WTC11 (cell line): ENCODE measurements around the gene FRS2. TPM values are rescaled to one million over a fixed set of nuclear protein-coding genes. Genes with fewer than 3 reads are reported as not detected.

Experiments used
- CREB1 ChIP-seq: sonication (generic); formaldehyde crosslinking; IDR thresholded peaks from 2 replicates; pipeline ENCODE4 v1.8.0; 2023; ENCODE audit warnings: mild to moderate bottlenecking, missing genetic modification reagents
- ETV6 ChIP-seq: sonication (generic); formaldehyde crosslinking; IDR thresholded peaks from 2 replicates; pipeline ENCODE4 v1.8.1; 2022; ENCODE audit warnings: mild to moderate bottlenecking, missing genetic modification reagents
- FOXJ3 ChIP-seq: sonication (generic); formaldehyde crosslinking; IDR thresholded peaks from 2 replicates; pipeline ENCODE4 v1.9.0; 2021; ENCODE audit warnings: missing genetic modification reagents, mild to moderate bottlenecking, borderline replicate concordance
- GABPB1 ChIP-seq: sonication (generic); formaldehyde crosslinking; IDR thresholded peaks from 2 replicates; pipeline ENCODE4 v1.8.1; 2023; ENCODE audit warnings: mild to moderate bottlenecking, missing genetic modification reagents
- IRF2 ChIP-seq: sonication (generic); formaldehyde crosslinking; IDR thresholded peaks from 2 replicates; pipeline ENCODE4 v1.8.0; 2022; ENCODE audit warnings: low read depth, missing genetic modification reagents, borderline replicate concordance
- JUN ChIP-seq: sonication (generic); formaldehyde crosslinking; IDR thresholded peaks from 2 replicates; pipeline ENCODE4 v1.8.0; 2023; ENCODE audit warnings: mild to moderate bottlenecking, missing genetic modification reagents
- KAT7 ChIP-seq: sonication (generic); formaldehyde crosslinking; IDR thresholded peaks from 2 replicates; pipeline ENCODE4 v1.8.1; 2023; ENCODE audit warnings: missing genetic modification reagents, mild to moderate bottlenecking, borderline replicate concordance
- NFATC4 ChIP-seq: fragments of 250-450 bp; sonication (Bioruptor Pico); IDR thresholded peaks from 2 replicates; pipeline ENCODE4 v1.9.0; 2021; ENCODE audit warnings: mild to moderate bottlenecking
- SOX15 ChIP-seq: fragments of 250-450 bp; sonication (Bioruptor Pico); IDR thresholded peaks from 2 replicates; pipeline ENCODE4 v1.9.0; 2021; ENCODE audit warnings: mild to moderate bottlenecking
- ZBTB21 ChIP-seq: sonication (generic); formaldehyde crosslinking; IDR thresholded peaks from 2 replicates; pipeline ENCODE4 v1.8.1; 2023; ENCODE audit warnings: mild to moderate bottlenecking, missing genetic modification reagents, borderline replicate concordance
- ZNF121 ChIP-seq: sonication (generic); formaldehyde crosslinking; IDR thresholded peaks from 2 replicates; pipeline ENCODE4 v1.8.0; 2023; ENCODE audit warnings: missing genetic modification reagents
- ZNF219 ChIP-seq: sonication (generic); formaldehyde crosslinking; IDR thresholded peaks from 2 replicates; pipeline ENCODE4 v1.8.0; 2023; ENCODE audit warnings: missing genetic modification reagents, mild to moderate bottlenecking, borderline replicate concordance
- ZNF263 ChIP-seq: sonication (generic); formaldehyde crosslinking; IDR thresholded peaks from 2 replicates; pipeline ENCODE4 v1.8.1; 2022; ENCODE audit warnings: low read depth, mild to moderate bottlenecking, moderate library complexity, missing genetic modification reagents
- ZNF317 ChIP-seq: sonication (generic); formaldehyde crosslinking; IDR thresholded peaks from 2 replicates; pipeline ENCODE4 v1.8.1; 2023; ENCODE audit warnings: low read depth, mild to moderate bottlenecking, moderate library complexity, missing genetic modification reagents, borderline replicate concordance
- ZNF423 ChIP-seq: fragments of 250-450 bp; sonication (Bioruptor Pico); IDR thresholded peaks from 2 replicates; pipeline ENCODE4 v2.1.2; 2022; ENCODE audit warnings: mild to moderate bottlenecking, moderate library complexity
- ZNF671 ChIP-seq: fragments of 250-450 bp; sonication (Bioruptor Pico); IDR thresholded peaks from 2 replicates; pipeline ENCODE4 v1.8.0; 2021; ENCODE audit warnings: mild to moderate bottlenecking
- total RNA-seq: library from RNA; stranded (reverse); gene quantifications from 3 replicates; pipeline ENCODE4 v1.2.3, GENCODE V29; 2021
- TF ChIP-seq, protein P1 (sequence below): sonication (generic); formaldehyde crosslinking; IDR thresholded peaks from 2 replicates; pipeline ENCODE4 v1.8.1; 2023; ENCODE audit warnings: mild to moderate bottlenecking, moderate library complexity, missing genetic modification reagents
- TF ChIP-seq, protein P2 (sequence below): fragments of 250-450 bp; sonication (Bioruptor Pico); IDR thresholded peaks from 2 replicates; pipeline ENCODE4 v1.9.0; 2021; ENCODE audit warnings: mild to moderate bottlenecking
- TF ChIP-seq, protein P3 (sequence below): fragments of 250-450 bp; sonication (Bioruptor Pico); IDR thresholded peaks from 2 replicates; pipeline ENCODE4 v1.9.0; 2021; ENCODE audit warnings: moderate library complexity, mild to moderate bottlenecking, inconsistent platforms, borderline replicate concordance
- TF ChIP-seq, protein P4 (sequence below): fragments of 250-450 bp; sonication (Bioruptor Pico); IDR thresholded peaks from 2 replicates; pipeline ENCODE4 v1.8.0; 2021; ENCODE audit warnings: mild to moderate bottlenecking
- TF ChIP-seq, protein P5 (sequence below): sonication (generic); formaldehyde crosslinking; IDR thresholded peaks from 2 replicates; pipeline ENCODE4 v1.8.0; 2023; ENCODE audit warnings: missing genetic modification reagents
- TF ChIP-seq, protein P6 (sequence below): sonication (generic); formaldehyde crosslinking; IDR thresholded peaks from 2 replicates; pipeline ENCODE4 v1.8.1; 2023; ENCODE audit warnings: mild to moderate bottlenecking, missing genetic modification reagents, borderline replicate concordance
- TF ChIP-seq, protein P7 (sequence below): sonication (generic); formaldehyde crosslinking; IDR thresholded peaks from 2 replicates; pipeline ENCODE4 v1.8.1; 2023; ENCODE audit warnings: mild to moderate bottlenecking, missing genetic modification reagents
- TF ChIP-seq, protein P8 (sequence below): sonication (generic); formaldehyde crosslinking; IDR thresholded peaks from 2 replicates; pipeline ENCODE4 v1.8.0; 2022; ENCODE audit warnings: mild to moderate bottlenecking, missing genetic modification reagents
- TF ChIP-seq, protein P9 (sequence below): fragments of 250-450 bp; sonication (Bioruptor Pico); IDR thresholded peaks from 2 replicates; pipeline ENCODE4 v1.9.0; 2021; ENCODE audit warnings: mild to moderate bottlenecking

FRS2 gene
- total RNA-seq, 1 experiment from 2014 or later = 26.1 TPM

DNA sequence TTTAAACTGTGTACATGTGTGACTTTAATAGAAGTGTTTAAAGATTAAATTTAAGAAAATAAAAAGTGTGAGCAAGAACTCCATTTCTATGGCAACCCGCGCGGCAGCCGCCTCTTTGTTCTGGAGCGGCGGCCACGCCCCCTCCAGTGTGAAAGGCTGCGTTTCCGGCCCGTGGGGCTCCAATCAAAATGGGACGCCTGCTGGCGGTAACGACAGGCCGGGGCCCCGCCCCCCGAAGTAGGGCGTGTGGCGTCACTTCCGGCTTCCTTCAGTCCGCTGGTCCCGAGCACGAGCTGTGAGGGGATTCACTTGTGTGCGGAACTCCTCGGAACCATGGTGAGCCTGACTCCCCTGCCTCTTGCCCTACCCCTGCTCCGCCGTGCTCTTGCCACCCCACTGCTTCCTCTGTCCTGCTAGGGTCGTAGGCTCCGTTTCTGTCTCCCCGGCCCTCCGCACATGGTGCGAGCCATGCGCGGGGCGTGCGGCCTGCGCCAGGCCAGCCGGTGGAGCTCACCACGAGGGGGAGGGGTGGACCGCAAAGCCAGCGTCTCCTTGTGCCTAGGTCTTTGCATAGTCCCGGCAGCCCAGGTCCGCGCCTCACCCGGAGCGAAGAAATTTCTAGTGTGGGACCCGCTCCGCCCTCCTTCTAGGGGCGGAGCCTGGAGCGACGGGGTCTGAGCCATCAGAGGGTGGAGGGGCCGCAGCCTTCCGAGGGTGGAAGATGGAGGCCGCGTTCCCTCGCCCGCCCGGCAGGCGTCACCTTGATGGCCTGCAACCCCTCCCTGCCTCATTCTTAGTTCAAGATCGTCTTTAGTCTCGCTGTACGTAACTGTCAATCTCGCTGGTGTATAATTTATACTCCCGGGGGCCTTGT lies 115.2 kb downstream of the FRS2 start, which contains the start of gene CCT2 (continued):
- TF ChIP-seq ZNF423 = no peak
- TF ChIP-seq FOXJ3 (CRISPR knock-in tag) = no peak
- peak; percentile 75 for TF ChIP-seq NFATC4 (CRISPR knock-in tag)
- no peak for TF ChIP-seq IRF2 (CRISPR knock-in tag)
- TF ChIP-seq, protein P1, sequence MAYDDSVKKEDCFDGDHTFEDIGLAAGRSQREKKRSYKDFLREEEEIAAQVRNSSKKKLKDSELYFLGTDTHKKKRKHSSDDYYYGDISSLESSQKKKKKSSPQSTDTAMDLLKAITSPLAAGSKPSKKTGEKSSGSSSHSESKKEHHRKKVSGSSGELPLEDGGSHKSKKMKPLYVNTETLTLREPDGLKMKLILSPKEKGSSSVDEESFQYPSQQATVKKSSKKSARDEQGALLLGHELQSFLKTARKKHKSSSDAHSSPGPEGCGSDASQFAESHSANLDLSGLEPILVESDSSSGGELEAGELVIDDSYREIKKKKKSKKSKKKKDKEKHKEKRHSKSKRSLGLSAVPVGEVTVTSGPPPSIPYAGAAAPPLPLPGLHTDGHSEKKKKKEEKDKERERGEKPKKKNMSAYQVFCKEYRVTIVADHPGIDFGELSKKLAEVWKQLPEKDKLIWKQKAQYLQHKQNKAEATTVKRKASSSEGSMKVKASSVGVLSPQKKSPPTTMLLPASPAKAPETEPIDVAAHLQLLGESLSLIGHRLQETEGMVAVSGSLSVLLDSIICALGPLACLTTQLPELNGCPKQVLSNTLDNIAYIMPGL (CRISPR knock-in tag) = peak; percentile 92
- TF ChIP-seq, protein P2, sequence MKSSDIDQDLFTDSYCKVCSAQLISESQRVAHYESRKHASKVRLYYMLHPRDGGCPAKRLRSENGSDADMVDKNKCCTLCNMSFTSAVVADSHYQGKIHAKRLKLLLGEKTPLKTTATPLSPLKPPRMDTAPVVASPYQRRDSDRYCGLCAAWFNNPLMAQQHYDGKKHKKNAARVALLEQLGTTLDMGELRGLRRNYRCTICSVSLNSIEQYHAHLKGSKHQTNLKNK (CRISPR knock-in tag) = no peak
- TF ChIP-seq SOX15 (CRISPR knock-in tag) = no peak
- TF ChIP-seq ZNF317 = no peak
- TF ChIP-seq, protein P3, sequence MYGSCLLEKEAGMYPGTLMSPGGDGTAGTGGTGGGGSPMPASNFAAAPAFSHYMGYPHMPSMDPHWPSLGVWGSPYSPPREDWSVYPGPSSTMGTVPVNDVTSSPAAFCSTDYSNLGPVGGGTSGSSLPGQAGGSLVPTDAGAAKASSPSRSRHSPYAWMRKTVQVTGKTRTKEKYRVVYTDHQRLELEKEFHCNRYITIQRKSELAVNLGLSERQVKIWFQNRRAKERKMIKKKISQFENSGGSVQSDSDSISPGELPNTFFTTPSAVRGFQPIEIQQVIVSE (CRISPR knock-in tag) = no peak
- 0 out of 2 replicates have a peak, but pooled peaks have one; percentile 81 for TF ChIP-seq ZNF219 (CRISPR knock-in tag)
- 0 out of 2 replicates have a peak, but pooled peaks have one; percentile 44 for TF ChIP-seq KAT7 (CRISPR knock-in tag)
- TF ChIP-seq JUN (CRISPR knock-in tag) = peak; percentile 57; the same call in 1 of the 2 replicates
- TF ChIP-seq ZNF121 (CRISPR knock-in tag) = no peak
- 0 out of 2 replicates have a peak, but pooled peaks have one; percentile 54 for TF ChIP-seq ZNF671 (CRISPR knock-in tag)
- TF ChIP-seq, protein P4, sequence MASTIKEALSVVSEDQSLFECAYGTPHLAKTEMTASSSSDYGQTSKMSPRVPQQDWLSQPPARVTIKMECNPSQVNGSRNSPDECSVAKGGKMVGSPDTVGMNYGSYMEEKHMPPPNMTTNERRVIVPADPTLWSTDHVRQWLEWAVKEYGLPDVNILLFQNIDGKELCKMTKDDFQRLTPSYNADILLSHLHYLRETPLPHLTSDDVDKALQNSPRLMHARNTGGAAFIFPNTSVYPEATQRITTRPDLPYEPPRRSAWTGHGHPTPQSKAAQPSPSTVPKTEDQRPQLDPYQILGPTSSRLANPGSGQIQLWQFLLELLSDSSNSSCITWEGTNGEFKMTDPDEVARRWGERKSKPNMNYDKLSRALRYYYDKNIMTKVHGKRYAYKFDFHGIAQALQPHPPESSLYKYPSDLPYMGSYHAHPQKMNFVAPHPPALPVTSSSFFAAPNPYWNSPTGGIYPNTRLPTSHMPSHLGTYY (CRISPR knock-in tag) = peak; percentile 84
- TF ChIP-seq, protein P5, sequence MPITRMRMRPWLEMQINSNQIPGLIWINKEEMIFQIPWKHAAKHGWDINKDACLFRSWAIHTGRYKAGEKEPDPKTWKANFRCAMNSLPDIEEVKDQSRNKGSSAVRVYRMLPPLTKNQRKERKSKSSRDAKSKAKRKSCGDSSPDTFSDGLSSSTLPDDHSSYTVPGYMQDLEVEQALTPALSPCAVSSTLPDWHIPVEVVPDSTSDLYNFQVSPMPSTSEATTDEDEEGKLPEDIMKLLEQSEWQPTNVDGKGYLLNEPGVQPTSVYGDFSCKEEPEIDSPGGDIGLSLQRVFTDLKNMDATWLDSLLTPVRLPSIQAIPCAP (CRISPR knock-in tag) = no peak
- TF ChIP-seq GABPB1 (CRISPR knock-in tag) = peak; percentile 86
- TF ChIP-seq CREB1 (CRISPR knock-in tag) = peak; percentile 78
- TF ChIP-seq ZNF263 (CRISPR knock-in tag) = no peak
- TF ChIP-seq, protein P6, sequence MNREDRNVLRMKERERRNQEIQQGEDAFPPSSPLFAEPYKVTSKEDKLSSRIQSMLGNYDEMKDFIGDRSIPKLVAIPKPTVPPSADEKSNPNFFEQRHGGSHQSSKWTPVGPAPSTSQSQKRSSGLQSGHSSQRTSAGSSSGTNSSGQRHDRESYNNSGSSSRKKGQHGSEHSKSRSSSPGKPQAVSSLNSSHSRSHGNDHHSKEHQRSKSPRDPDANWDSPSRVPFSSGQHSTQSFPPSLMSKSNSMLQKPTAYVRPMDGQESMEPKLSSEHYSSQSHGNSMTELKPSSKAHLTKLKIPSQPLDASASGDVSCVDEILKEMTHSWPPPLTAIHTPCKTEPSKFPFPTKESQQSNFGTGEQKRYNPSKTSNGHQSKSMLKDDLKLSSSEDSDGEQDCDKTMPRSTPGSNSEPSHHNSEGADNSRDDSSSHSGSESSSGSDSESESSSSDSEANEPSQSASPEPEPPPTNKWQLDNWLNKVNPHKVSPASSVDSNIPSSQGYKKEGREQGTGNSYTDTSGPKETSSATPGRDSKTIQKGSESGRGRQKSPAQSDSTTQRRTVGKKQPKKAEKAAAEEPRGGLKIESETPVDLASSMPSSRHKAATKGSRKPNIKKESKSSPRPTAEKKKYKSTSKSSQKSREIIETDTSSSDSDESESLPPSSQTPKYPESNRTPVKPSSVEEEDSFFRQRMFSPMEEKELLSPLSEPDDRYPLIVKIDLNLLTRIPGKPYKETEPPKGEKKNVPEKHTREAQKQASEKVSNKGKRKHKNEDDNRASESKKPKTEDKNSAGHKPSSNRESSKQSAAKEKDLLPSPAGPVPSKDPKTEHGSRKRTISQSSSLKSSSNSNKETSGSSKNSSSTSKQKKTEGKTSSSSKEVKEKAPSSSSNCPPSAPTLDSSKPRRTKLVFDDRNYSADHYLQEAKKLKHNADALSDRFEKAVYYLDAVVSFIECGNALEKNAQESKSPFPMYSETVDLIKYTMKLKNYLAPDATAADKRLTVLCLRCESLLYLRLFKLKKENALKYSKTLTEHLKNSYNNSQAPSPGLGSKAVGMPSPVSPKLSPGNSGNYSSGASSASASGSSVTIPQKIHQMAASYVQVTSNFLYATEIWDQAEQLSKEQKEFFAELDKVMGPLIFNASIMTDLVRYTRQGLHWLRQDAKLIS (CRISPR knock-in tag) = no peak; the same call in 1 of the 2 replicates
- TF ChIP-seq, protein P7, sequence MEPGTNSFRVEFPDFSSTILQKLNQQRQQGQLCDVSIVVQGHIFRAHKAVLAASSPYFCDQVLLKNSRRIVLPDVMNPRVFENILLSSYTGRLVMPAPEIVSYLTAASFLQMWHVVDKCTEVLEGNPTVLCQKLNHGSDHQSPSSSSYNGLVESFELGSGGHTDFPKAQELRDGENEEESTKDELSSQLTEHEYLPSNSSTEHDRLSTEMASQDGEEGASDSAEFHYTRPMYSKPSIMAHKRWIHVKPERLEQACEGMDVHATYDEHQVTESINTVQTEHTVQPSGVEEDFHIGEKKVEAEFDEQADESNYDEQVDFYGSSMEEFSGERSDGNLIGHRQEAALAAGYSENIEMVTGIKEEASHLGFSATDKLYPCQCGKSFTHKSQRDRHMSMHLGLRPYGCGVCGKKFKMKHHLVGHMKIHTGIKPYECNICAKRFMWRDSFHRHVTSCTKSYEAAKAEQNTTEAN = peak; percentile 64
- peak; percentile 73 for TF ChIP-seq ZBTB21 (CRISPR knock-in tag)
- TF ChIP-seq, protein P8, sequence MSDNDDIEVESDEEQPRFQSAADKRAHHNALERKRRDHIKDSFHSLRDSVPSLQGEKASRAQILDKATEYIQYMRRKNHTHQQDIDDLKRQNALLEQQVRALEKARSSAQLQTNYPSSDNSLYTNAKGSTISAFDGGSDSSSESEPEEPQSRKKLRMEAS = peak; percentile 98
- TF ChIP-seq ETV6 = peak; percentile 89
- TF ChIP-seq, protein P9, sequence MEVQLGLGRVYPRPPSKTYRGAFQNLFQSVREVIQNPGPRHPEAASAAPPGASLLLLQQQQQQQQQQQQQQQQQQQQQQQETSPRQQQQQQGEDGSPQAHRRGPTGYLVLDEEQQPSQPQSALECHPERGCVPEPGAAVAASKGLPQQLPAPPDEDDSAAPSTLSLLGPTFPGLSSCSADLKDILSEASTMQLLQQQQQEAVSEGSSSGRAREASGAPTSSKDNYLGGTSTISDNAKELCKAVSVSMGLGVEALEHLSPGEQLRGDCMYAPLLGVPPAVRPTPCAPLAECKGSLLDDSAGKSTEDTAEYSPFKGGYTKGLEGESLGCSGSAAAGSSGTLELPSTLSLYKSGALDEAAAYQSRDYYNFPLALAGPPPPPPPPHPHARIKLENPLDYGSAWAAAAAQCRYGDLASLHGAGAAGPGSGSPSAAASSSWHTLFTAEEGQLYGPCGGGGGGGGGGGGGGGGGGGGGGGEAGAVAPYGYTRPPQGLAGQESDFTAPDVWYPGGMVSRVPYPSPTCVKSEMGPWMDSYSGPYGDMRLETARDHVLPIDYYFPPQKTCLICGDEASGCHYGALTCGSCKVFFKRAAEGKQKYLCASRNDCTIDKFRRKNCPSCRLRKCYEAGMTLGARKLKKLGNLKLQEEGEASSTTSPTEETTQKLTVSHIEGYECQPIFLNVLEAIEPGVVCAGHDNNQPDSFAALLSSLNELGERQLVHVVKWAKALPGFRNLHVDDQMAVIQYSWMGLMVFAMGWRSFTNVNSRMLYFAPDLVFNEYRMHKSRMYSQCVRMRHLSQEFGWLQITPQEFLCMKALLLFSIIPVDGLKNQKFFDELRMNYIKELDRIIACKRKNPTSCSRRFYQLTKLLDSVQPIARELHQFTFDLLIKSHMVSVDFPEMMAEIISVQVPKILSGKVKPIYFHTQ (CRISPR knock-in tag) = peak; percentile 83; the same call in 1 of the 2 replicates
